HG03460 (cell line): Measurements from ENCODE around the gene IFT52.
A peak's percentile ranks its signal among the peaks of the same experiment; 100 is the strongest.
"Not testable (repeated sequence)": the region's sequence is repeated elsewhere in the genome, so short reads cannot be mapped to it uniquely, and the experiment has no call there.

Source experiments
- ATAC-seq: cut with Tn5 transposase; IDR thresholded peaks from one replicate; pipeline ENCODE4 v1.9.1; 2021; ENCODE audit not compliant: unreplicated experiment

IFT52 gene

DNA sequence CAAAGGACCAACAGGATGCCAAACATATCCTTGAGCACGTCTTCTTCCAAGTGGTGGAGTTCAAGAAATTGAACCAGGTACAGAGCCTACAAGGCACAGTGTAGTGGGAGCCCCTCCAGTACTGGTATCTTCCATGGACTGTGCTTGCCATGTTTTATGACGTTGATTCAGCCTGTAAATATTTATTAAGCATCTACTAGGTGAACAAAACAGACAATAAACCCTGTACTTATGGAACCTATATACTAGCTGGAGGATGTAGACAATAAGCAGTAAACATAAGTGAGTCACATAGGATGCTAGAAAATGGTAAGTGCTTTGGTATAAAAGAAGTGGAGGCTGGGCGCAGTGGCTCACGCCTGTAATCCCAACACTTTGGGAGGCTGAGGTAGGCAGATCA lies 51.8 kb downstream of the IFT52 start:
- no peak for ATAC-seq

DNA sequence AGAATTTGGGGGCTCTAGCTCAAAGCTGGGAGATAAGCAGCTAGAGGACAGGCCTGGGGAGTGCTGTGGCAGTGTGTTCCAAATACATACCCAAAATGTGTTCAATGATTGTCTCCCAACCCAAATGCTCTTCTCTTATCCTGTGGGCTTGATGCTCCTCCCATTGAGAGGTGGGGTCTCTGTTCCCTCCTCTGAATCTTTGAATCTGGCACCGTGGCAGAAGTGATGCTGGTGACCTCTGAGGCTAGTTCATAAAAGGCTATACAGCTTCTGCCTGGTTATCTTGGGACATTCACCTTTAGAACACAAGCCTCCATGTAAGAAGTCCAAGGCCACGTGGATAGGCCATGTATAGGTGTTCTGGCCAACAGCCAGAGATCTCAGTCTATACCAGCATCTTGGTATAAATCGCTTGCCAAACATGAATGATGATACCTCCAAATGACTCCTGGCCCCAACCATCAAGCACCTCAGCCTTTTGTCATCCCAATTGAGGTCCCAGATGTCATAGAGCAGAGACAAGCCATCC lies 60.3 kb downstream of the IFT52 start:
- no peak for ATAC-seq

DNA sequence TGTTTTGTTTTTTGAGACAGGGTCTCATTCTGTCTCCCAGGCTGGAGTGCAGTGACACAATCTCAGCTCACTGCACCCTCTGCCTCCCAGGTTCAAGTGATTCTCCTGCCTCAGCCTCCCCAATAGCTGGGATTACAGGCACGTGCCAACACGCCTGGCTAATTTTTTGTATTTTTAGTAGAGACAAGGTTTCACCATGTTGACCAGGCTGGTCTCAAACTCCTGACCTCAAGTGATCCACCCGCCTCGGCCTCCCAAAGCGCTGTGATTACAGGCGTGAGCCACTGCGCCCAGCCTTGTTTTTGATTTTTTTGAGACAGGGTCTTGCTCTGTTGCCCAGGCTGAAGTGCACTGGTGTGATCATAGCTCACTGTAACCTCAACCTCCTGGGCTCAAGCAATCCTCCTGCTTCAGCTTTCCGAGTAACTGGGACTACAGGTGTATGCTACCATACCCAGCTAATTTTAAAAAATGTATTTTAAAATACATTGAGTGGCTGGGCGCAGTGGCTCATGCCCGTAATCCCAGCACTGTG lies 61.0 kb downstream of the IFT52 start:
- not testable (repeated sequence) for ATAC-seq

DNA sequence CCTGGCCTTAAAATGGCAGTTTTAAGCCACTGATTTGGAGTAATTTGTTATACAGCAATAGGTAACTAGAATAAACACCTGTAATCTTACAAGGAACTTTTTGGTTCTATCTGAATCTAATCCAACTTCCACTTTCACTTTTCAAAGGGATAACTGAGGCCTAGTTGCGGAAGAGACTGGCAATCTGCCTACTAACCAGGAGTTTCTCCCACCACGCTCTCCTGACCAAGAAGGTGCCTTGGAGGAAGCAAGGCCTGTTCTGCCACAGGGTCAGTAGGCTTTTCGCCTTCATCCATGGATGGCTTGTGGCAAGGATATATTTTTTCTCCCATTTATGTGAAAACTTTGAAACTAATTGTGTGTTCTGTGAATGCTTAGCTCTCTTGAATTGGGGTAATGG lies 63.2 kb downstream of the IFT52 start:
- no peak for ATAC-seq

GRCh38 chr20:43655176-43655575 lies 64.4 kb downstream of the IFT52 start:
- ATAC-seq, result not testable (repeated sequence)

DNA sequence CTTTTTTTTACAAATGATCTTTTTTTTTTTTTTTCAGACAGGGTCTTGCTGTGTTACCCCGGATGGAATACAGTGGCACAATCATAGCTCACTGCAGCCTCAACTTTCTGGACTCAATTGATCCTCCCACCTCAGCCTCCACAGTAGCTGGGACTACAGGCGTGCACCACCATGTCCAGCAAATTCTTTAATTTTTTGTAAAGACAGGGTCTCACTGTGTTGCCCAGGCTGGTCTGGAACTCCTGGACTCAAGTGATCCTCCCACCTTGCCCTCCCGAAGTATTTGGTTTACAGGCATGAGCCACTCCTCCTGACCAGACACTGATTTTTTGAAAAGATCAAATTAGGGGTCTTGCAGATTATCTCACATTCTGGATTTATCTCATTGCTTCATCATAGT lies 65.2 kb downstream of the IFT52 start:
- ATAC-seq, result no peak

DNA sequence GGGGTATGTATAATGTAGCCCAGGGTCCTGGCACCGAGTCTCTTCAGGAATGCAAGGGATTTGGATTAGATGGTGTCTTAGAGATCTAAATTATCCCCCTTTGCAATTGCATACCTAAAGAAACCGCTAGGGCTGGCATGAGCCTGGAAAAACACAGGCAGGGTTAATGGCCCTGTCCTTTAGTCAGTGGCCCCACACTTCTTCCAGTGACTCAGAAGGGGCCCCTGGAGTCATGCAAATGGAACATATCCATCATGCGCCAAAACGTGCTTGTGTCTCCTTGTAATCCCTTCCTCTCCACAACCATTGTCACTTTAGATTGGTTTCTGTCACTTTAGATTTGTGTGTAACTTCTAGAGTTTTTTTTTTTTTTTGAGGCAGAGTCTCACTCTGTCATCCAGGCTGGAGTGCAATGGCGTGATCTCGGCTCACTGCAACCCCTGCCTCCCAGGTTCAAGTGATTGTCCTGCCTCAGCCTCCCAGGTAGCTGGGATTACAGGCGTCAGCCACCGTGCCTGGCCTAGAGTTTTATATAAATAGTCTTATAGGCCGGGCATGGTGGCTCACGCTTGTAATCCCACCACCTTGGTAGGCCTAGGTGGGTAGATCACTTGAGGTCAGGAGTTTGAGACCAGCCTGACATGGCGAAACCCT lies 67.5 kb downstream of the IFT52 start:
- peak; percentile 4 for ATAC-seq

- ATAC-seq, result no peak
Measured at GRCh38 chr20:43658723-43659419, 68.1 kb downstream of the IFT52 start.

DNA sequence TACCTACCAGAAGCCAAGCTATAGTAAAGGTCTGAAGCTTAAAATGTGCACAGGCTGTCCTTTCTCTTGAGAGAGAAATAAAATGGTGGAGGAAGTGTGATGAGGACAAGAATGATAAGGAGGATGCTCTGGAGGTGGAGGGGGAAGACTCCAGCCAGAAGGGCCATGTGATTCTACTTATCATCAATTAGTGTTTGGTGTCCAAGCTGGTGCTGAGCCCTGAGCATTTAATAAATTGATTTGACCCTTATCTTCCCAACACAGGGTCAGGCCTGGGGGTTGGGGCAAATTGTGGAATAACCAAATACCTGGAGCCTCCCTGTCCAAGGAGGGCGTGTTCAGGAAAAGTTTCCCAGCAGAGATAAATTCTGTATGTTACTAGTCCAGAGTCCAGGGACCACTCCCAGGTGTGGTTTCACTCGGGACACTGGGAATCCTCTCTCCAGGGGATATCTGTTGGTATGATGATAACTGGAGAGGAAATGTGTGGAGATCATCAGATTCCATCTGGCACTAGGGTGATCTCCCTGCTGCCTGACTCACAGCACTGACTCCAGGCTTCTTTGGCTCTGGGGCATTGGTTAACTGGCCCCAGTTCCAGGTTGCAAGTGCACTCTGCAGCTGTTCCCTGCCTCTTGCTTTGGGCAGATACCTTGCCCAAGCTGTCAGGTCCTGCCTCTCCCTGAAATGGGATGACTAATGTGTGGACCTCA lies 72.4 kb downstream of the IFT52 start:
- ATAC-seq, result no peak

DNA sequence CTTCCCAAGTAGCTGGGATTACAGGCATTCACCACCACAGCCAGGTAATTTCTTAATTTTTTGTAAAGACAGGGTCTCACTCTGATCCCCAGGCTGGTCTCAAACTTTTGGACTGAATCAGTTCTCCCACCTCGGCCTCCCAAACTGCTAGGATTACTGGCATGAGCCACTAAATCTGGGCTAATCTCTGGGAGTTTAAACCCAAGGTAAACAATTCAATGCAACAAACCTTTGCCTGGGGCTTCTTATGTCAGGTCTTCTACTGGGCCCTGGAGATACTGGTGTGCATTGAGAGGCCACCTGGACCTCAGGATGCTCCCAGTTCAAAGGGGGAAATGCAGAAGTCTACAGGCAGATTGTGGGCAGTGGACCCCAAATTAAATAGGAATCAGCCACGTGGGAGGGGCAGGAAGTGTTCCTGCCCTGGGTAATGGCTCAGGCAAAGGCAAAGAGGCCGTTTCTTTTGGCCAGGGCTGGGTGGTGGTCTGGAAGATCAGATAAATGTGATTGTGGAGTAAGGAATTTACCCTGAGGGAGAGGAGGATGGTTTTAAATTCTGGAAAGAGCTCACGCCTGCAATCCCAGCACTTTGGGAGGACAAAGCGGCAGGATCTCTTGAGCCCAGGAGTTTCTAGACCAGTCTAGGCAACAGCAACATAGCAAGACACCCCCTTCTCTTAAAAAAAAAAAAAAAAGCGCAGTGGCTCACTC lies 74.9 kb downstream of the IFT52 start:
- ATAC-seq, result no peak

DNA sequence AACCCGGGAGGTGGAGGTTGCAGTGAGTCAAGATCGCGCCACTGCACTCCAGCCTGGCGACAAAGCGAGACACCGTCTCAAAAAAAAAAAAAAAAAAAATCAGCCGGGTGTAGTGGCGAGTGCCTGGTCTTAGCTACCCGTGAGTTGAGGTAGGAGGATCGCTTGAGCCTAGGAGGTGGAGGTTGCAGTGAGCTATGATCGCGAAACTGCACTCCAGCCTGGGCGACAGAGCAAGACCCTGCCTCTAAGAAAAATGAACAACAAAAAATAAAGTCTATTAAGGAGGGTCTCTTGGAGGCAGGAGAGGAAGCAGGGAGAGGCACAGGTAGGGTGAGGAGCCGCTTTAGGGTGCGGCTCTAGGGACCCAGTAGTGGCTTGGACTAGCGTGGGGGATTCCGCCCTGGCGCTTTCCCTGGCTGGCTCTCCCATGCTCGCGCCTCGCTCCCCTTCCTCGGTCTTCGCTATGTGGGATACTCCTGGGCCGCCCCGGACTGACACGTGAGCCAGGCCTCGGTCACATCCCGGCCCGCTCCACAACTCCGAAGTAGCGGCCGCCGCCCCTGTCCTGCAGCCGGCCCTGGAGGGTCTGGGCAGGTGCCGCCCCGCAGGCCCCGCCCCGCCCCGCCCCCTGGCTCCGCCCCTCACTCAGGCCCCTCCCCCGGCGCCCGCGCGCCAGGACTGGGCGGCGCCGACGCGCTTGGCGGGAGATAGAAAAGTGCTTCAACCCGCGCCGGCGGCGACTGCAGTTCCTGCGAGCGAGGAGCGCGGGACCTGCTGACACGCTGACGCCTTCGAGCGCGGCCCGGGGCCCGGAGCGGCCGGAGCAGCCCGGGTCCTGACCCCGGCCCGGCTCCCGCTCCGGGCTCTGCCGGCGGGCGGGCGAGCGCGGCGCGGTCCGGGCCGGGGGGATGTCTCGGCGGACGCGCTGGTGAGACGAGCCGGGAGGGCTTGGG lies 75.9 kb downstream of the IFT52 start, which contains the start of gene MYBL2:
TSS of gene MYBL2 (plus strand) at position 739 of the 953 bp plus-strand sequence. CDS start at position 909, 170 bp downstream.
- ATAC-seq, result peak; percentile 75

- ATAC-seq, result peak; percentile 17
Measured at GRCh38 chr20:43667341-43668132, 76.8 kb downstream of the IFT52 start.

- no peak for ATAC-seq
Measured at GRCh38 chr20:43669332-43669731, 78.6 kb downstream of the IFT52 start.

GRCh38 chr20:43670423-43670822 lies 79.7 kb downstream of the IFT52 start:
- ATAC-seq, result no peak

DNA sequence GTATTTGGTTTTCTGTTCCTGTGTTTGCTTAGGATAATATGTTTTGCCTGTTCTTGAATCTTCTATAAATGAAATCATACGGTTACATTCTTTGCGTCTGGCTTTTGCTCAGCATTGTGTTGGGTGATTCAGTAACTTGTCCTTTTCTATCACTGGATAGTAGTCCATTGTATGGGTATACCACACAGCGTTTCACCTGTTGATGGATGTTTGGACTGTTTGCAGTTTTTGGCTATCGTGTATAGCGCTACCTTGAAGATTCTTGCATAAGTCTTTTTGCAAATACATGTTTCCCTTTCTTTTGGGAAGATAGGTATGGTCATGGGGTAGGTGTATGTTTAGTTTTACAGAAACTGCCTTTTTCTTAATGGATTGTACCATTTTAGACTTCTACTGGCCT lies 85.6 kb downstream of the IFT52 start:
- no peak for ATAC-seq

DNA sequence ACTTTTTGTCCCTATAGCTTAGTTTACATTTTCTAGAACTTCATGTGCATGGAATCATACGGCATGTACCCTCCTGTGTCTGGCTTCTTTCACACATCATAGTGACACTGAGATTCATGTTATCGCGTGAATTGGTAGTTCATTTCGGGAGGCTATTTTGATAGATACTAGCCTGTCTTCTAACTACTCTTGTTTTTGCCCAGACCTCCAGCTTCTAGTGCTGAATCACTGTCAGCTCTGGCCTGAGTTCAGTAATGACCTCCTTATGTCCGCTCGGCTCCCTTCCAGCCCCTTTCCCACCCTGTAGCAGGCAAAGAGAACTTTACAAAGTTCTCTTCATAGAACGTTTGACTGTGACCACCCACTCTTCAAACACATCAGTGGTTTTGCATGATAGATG lies 90.2 kb downstream of the IFT52 start:
- ATAC-seq, result no peak

DNA sequence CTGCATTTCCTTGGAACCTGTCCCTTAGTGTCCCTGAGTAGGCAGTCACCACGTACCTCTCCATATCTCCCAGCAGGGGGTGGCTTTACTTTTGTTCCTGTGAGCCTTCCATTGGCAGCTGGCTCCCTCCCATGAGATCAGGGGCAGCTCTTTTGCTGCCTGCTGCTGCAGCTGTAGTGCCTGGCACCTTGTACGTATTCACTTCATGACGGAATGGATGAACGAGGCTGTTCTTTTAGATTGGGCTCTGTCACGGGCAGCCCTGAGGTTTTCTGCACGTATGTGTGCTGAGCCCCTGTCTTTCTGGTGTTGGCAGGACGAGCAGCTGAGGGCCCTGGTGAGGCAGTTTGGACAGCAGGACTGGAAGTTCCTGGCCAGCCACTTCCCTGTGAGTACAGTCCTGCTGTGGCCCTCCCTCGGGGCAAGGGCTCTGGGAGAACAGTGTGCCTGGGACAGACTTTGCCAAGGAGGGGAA lies 90.8 kb downstream of the IFT52 start:
- peak; percentile 25 for ATAC-seq

DNA sequence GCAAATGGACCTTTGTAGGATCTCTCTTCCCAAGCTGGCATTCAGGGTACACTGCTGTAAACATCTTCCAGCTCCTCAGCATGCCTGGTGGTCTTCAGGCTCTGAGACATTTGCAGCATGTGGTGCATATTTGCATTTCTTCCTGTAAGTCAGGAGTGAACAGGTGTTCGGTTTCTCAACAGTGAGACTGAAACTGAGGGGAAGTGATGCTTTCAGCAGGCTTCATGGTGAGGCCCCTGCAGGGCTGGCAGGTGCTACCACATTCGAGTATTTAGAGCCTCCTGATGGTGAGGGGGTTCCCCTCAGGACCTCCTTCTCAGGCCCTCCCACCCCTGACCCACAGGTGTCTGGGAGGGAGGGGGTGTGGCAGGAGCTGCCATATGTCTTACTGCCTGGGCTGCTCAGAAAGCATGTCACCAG lies 91.3 kb downstream of the IFT52 start:
- ATAC-seq, result peak; percentile 91

DNA sequence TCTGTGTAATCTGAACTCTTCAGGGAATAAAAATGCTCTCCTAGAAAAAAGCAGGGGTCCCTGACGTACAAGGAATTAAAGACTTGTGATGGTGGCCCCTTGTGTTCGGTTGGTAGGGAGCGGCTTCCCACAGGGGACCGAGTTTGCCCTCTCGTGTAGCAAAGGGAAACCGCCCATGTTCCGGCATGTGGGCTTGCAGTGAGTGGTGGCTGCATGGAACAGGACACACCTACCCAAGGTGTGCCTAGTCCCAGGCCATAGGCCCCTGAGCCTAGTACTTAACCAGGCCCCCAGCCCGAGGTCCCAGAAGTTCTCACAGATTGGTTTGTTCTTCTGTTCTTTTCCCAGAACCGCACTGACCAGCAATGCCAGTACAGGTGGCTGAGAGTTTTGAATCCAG lies 91.7 kb downstream of the IFT52 start:
- ATAC-seq, result peak; percentile 25
